PC-3 (cell line): ENCODE measurements around the gene ZDHHC18. TPM values are rescaled to one million over a fixed set of nuclear protein-coding genes. Genes with fewer than 3 reads are reported as not detected.

Experiments
- ATAC-seq: fragments of 200-7000 bp; cut with Tn5 transposase; 2 replicates; pipeline ENCODE4 v1.9.1; 2020; ENCODE audit warnings: mild to moderate bottlenecking, moderate library complexity
- BruUV-seq: library from RNA; stranded (reverse); fragments of 400-500 nt; replicated peaks from 2 replicates; lab custom pipeline; 2021; lab: Mats Ljungman, UMichigan
- CTCF ChIA-PET: fragments of 300-600 bp; sonication (Branson Sonifier 250); formaldehyde crosslinking; loops from one replicate; lab custom pipeline; 2022; ENCODE audit warnings: antibody characterized with exemption; lab: Charles Lee
- POLR2A ChIA-PET: fragments of 300-600 bp; sonication (Branson Sonifier 250); formaldehyde crosslinking; loops from one replicate; lab custom pipeline; 2022; ENCODE audit warnings: antibody characterized with exemption; ENCODE audit not compliant: unreplicated experiment; lab: Charles Lee
- DNase-seq: peaks from one replicate; pipeline ENCODE4 v3.0.0-alpha.2; 2015
- H2AFZ ChIP-seq: fragments of 300-600 bp; sonication (generic); 2 replicates; pipeline ENCODE4 v1.6.0; 2016; ENCODE audit warnings: antibody characterized with exemption, low read length
- H3F3A ChIP-seq: fragments of 300-600 bp; sonication (generic); one replicate; pipeline ENCODE4 v1.6.0; 2017; ENCODE audit warnings: antibody characterized with exemption, low read length, control low read depth, mild to moderate bottlenecking; ENCODE audit not compliant: unreplicated experiment
- H3K27ac ChIP-seq: fragments of 300-600 bp; sonication (generic); 2 replicates; pipeline ENCODE4 v1.5.1; 2016; ENCODE audit warnings: mild to moderate bottlenecking, low read length
- H3K27me3 ChIP-seq: fragments of 300-600 bp; sonication (generic); 2 replicates; pipeline ENCODE4 v1.6.1; 2016; ENCODE audit warnings: low read length, mixed read lengths
- H3K36me3 ChIP-seq: fragments of 300-600 bp; sonication (generic); 2 replicates; pipeline ENCODE4 v1.6.1; 2016; ENCODE audit warnings: low read depth, mixed run types, low read length, mixed read lengths
- H3K4me1 ChIP-seq: fragments of 300-600 bp; sonication (generic); 2 replicates; pipeline ENCODE4 v1.5.1; 2016; ENCODE audit warnings: low read length; ENCODE audit not compliant: insufficient read depth
- H3K4me2 ChIP-seq: fragments of 300-600 bp; sonication (generic); 2 replicates; pipeline ENCODE4 v1.6.0; 2016; ENCODE audit warnings: low read length
- H3K4me3 ChIP-seq: fragments of 300-600 bp; sonication (generic); 2 replicates; pipeline ENCODE4 v1.5.1; 2016; ENCODE audit warnings: mild to moderate bottlenecking, low read length, mixed read lengths
- H3K79me2 ChIP-seq: fragments of 300-600 bp; sonication (generic); 2 replicates; pipeline ENCODE4 v1.6.1; 2017; ENCODE audit warnings: low read length, mixed read lengths
- H3K9ac ChIP-seq: fragments of 300-600 bp; sonication (generic); 2 replicates; pipeline ENCODE4 v1.6.0; 2016; ENCODE audit warnings: mild to moderate bottlenecking, low read length
- H3K9me2 ChIP-seq: fragments of 300-600 bp; sonication (generic); replicated peaks from 2 replicates; pipeline ENCODE4 v1.6.1; 2016; ENCODE audit warnings: mixed run types, low read length, mixed read lengths
- H3K9me3 ChIP-seq: fragments of 300-600 bp; sonication (generic); 2 replicates; pipeline ENCODE4 v1.6.1; 2016; ENCODE audit warnings: low read length, mixed read lengths
- H4K20me1 ChIP-seq: fragments of 300-600 bp; sonication (generic); 2 replicates; pipeline ENCODE4 v1.6.1; 2016; ENCODE audit warnings: low read length, mixed read lengths
- EZH2 ChIP-seq: fragments of 300-600 bp; sonication (generic); IDR thresholded peaks from one replicate; pipeline ENCODE4 v1.6.1; 2017; ENCODE audit warnings: antibody characterized with exemption, mild to moderate bottlenecking, low read length; ENCODE audit not compliant: unreplicated experiment
- EZH2phosphoT487 ChIP-seq: fragments of 300-600 bp; sonication (generic); IDR thresholded peaks from 2 replicates; pipeline ENCODE4 v1.6.1; 2018; ENCODE audit warnings: mild to moderate bottlenecking, antibody characterized with exemption, low read length, borderline replicate concordance
- intact Hi-C: fragments of 100-400 bp; cut with micrococcal nuclease; formaldehyde crosslinking; loops from 2 replicates; pipeline ENCODE4 v1.9.0; 2023
- total RNA-seq: library from RNA; depleted of rRNA; stranded (reverse); fragments of >200 nt; gene quantifications from 2 replicates; pipeline ENCODE4 v1.2.3, GENCODE V29; 2014
- TF ChIP-seq, protein P1 (sequence below): fragments of 300-600 bp; sonication (generic); conservative IDR thresholded peaks from 2 replicates; pipeline ENCODE4 v1.5.1; 2017; ENCODE audit warnings: antibody characterized with exemption, low read depth, mild to moderate bottlenecking, low read length

Gene ZDHHC18
- total RNA-seq, 1 experiment from 2014 or later = 18.1 TPM

DNA sequence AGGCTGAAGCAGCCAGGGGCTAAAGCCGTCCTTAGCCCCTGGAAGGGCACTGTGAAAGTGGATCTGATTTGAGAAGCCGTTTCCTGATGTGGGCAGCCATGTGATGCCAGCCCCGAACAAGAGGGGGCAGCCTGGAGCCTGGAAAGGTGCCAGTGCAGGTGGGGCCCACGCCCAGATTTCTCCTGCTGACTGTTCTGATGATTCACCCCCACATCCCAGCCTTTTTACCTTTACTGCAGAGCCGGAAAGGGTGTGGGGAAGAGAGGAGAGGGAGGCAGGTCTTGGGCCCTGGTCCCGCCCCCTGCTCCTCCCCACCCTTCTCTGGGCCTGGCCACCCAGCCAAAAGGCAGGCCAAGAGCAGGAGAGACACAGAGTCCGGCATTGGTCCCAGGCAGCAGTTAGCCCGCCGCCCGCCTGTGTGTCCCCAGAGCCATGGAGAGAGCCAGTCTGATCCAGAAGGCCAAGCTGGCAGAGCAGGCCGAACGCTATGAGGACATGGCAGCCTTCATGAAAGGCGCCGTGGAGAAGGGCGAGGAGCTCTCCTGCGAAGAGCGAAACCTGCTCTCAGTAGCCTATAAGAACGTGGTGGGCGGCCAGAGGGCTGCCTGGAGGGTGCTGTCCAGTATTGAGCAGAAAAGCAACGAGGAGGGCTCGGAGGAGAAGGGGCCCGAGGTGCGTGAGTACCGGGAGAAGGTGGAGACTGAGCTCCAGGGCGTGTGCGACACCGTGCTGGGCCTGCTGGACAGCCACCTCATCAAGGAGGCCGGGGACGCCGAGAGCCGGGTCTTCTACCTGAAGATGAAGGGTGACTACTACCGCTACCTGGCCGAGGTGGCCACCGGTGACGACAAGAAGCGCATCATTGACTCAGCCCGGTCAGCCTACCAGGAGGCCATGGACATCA is 36.5 kb downstream of the ZDHHC18 start, which contains the start of gene SFN:
SFN (plus strand) TSS at position 369 of the 904 bp plus-strand sequence; CDS start at position 433, 64 bp downstream.
- Histone ChIP-seq H3K36me3 (no peaks in the 10 kb centered on the region), H3K9ac (peak within 1 kb of the TSS; percentile 93), H4K20me1 (peaks cover 7% of the 10 kb centered on the region; the same call in 1 of the 2 replicates), H3K27ac (peak within 1 kb of the TSS; percentile 95), H3K79me2 (peaks cover 20% of the 10 kb centered on the region), H3K9me3 (no peaks in the 10 kb centered on the region), H3K27me3 (no peaks in the 10 kb centered on the region), H3F3A (peaks cover 16% of the 10 kb centered on the region), H3K4me3 (peak within 1 kb of the TSS; percentile 90), H2AFZ (0 out of 2 replicates have a peak within 1 kb of the TSS, but pooled peaks have one; percentile 4), H3K4me1 (peaks cover 52% of the 10 kb centered on the region), H3K9me2 (no peaks in the 10 kb centered on the region), H3K4me2 (peak within 1 kb of the TSS; percentile 85)
- TSS peak; percentile 96 for BruUV-seq
- TF ChIP-seq EZH2phosphoT487 (no peak), EZH2 (no peak)
- TF ChIP-seq, protein P1, sequence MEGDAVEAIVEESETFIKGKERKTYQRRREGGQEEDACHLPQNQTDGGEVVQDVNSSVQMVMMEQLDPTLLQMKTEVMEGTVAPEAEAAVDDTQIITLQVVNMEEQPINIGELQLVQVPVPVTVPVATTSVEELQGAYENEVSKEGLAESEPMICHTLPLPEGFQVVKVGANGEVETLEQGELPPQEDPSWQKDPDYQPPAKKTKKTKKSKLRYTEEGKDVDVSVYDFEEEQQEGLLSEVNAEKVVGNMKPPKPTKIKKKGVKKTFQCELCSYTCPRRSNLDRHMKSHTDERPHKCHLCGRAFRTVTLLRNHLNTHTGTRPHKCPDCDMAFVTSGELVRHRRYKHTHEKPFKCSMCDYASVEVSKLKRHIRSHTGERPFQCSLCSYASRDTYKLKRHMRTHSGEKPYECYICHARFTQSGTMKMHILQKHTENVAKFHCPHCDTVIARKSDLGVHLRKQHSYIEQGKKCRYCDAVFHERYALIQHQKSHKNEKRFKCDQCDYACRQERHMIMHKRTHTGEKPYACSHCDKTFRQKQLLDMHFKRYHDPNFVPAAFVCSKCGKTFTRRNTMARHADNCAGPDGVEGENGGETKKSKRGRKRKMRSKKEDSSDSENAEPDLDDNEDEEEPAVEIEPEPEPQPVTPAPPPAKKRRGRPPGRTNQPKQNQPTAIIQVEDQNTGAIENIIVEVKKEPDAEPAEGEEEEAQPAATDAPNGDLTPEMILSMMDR = peak; percentile 91
- peak; percentile 59 for ATAC-seq
- ChIA-PET POLR2A (no interaction called here), CTCF (interaction anchor here (0.7 kb wide), 1 partner anchor 64 kb away, joined by 4 read pairs; no protein-coding TSS in a partner anchor)
- DNase-seq = peak; percentile 98
- intact Hi-C loops = loop anchor here (1.0 to 10.0 kb wide), 4 partner anchors 10 to 168 kb away; partner anchors contain the start of genes ARID1A and PIGV

DNA sequence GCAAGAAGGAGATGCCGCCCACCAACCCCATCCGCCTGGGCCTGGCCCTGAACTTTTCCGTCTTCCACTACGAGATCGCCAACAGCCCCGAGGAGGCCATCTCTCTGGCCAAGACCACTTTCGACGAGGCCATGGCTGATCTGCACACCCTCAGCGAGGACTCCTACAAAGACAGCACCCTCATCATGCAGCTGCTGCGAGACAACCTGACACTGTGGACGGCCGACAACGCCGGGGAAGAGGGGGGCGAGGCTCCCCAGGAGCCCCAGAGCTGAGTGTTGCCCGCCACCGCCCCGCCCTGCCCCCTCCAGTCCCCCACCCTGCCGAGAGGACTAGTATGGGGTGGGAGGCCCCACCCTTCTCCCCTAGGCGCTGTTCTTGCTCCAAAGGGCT is 37.2 kb downstream of the ZDHHC18 start:
- DNase-seq (no peak), ATAC-seq (no peak)
- Histone ChIP-seq H3K4me2 (peak overlapping the region; percentile 85), H3F3A (peaks cover 16% of the 10 kb centered on the region), H3K27ac (peak overlapping the region; percentile 95), H3K4me1 (peaks cover 51% of the 10 kb centered on the region), H3K9ac (peak overlapping the region; percentile 93), H3K79me2 (peaks cover 20% of the 10 kb centered on the region), H3K9me2 (no peaks in the 10 kb centered on the region), H2AFZ (no peak overlapping the region), H4K20me1 (peaks cover 7% of the 10 kb centered on the region; the same call in 1 of the 2 replicates), H3K36me3 (no peaks in the 10 kb centered on the region), H3K27me3 (no peaks in the 10 kb centered on the region), H3K4me3 (peak overlapping the region; percentile 90), H3K9me3 (no peaks in the 10 kb centered on the region)
- no TSS peak for BruUV-seq
- intact Hi-C loops = loop anchor here (1.0 to 10.0 kb wide), 3 partner anchors 14 to 169 kb away; partner anchors contain the start of genes ARID1A and PIGV
- ChIA-PET POLR2A (no interaction called here), CTCF (interaction anchor here (0.7 kb wide), 1 partner anchor 64 kb away, joined by 4 read pairs; no protein-coding TSS in a partner anchor)
- TF ChIP-seq EZH2 (no peak), EZH2phosphoT487 (no peak)
- TF ChIP-seq, protein P1 = no peak
